ENCODE measurements around the gene TM2D3. TPM values are rescaled to one million over a fixed set of nuclear protein-coding genes. Genes with fewer than 3 reads are reported as not detected.

The TM2D3 gene
- total RNA-seq, 1 donor from 2014 or later, result 85.3 TPM

GRCh38 chr15:101620671-101621070, 31.5 kb downstream of the TM2D3 start:
- no peak for DNase-seq

- DNase-seq, result no peak
Observed at GRCh38 chr15:101619615-101619865, 32.6 kb downstream of the TM2D3 start.

- DNase-seq, result no peak
Observed at GRCh38 chr15:101618851-101619614, 33.1 kb downstream of the TM2D3 start.

GRCh38 chr15:101618076-101618475, 34.1 kb downstream of the TM2D3 start:
- no peak for DNase-seq

- DNase-seq, result no peak
Observed at GRCh38 chr15:101617390-101617965, 34.7 kb downstream of the TM2D3 start.

- no peak for DNase-seq
Observed at GRCh38 chr15:101615986-101616848, 36.0 kb downstream of the TM2D3 start.

- no peak for DNase-seq
Observed at GRCh38 chr15:101615414-101615985, 36.7 kb downstream of the TM2D3 start.

- no peak for DNase-seq
Observed at GRCh38 chr15:101614761-101615160, 37.4 kb downstream of the TM2D3 start.

- no peak for DNase-seq
Observed at GRCh38 chr15:101614001-101614585, 38.1 kb downstream of the TM2D3 start.

GRCh38 chr15:101613130-101614000, 38.8 kb downstream of the TM2D3 start:
- DNase-seq, result no peak

GRCh38 chr15:101612676-101613075, 39.5 kb downstream of the TM2D3 start:
- DNase-seq, result no peak

- DNase-seq, result no peak
Observed at GRCh38 chr15:101611580-101612299, 40.4 kb downstream of the TM2D3 start.

GRCh38 chr15:101611007-101611406, 41.2 kb downstream of the TM2D3 start:
- no peak for DNase-seq

GRCh38 chr15:101610611-101611000, 41.6 kb downstream of the TM2D3 start:
- no peak for DNase-seq

GRCh38 chr15:101609742-101610610, 42.2 kb downstream of the TM2D3 start:
- no peak for DNase-seq

GRCh38 chr15:101608201-101608600, 44.0 kb downstream of the TM2D3 start:
- DNase-seq, result no peak

- no peak for DNase-seq
Observed at GRCh38 chr15:101607108-101607507, 45.1 kb downstream of the TM2D3 start.

GRCh38 chr15:101604124-101604874, 47.9 kb downstream of the TM2D3 start:
- DNase-seq, result no peak

- no peak for DNase-seq
Observed at GRCh38 chr15:101602801-101603200, 49.4 kb downstream of the TM2D3 start.

Measured in occipital lobe (tissue), 2 donors.